Posterior vena cava (tissue), 2 donors: ENCODE results near the gene CMPK2. TPM values are rescaled to one million over a fixed set of nuclear protein-coding genes. Genes with fewer than 3 reads are reported as not detected.

Experiments
- DNase-seq: peaks from one replicate; pipeline ENCODE4 v3.0.0-alpha.2; 2020; ENCODE audit warnings: low spot score
- intact Hi-C, 2 donors: fragments of 100-400 bp; cut with DNase I; formaldehyde crosslinking; loops; one replicate each; pipeline versions ENCODE4 v1.14.1 to v1.14.2; 2022 to 2023
- total RNA-seq, 2 donors: library from RNA; stranded (reverse); fragmentation: NEBNext Ultra II Directional; extraction: Animal tissue kit (Norgen Biotek cat#: 25700); gene quantifications; one replicate each; pipeline ENCODE4 v1.2.1, GENCODE V29; 2021
- donor health status: DM: yes; HTN: yes; CAD: no.
- donor health status: DM: yes; HTN: yes; CAD: no.

CMPK2 gene
- total RNA-seq, 2 donors from 2014 or later = 3.0 to 4.9 TPM

GRCh38 chr2:6820903-6821584 is 44.7 kb downstream of the CMPK2 start:
- intact Hi-C loops = no loop called here
- no peak for DNase-seq

- no peak for DNase-seq
Measured at GRCh38 chr2:6820236-6820635, 45.5 kb downstream of the CMPK2 start.

GRCh38 chr2:6819668-6820067 is 46.0 kb downstream of the CMPK2 start:
- no peak for DNase-seq

More at GRCh38 chr2:6820236-6820635, 45.5 kb downstream of the CMPK2 start:
- intact Hi-C loops = no loop called here

GRCh38 chr2:6818012-6818411 is 47.7 kb downstream of the CMPK2 start:
- DNase-seq = no peak
- intact Hi-C loops = no loop called here

More at GRCh38 chr2:6819668-6820067, 46.0 kb downstream of the CMPK2 start:
- intact Hi-C loops = no loop called here

GRCh38 chr2:6814869-6815268 is 50.8 kb downstream of the CMPK2 start:
- intact Hi-C loops = no loop called here
- DNase-seq = no peak

GRCh38 chr2:6814312-6814711 is 51.4 kb downstream of the CMPK2 start:
- DNase-seq = no peak
- intact Hi-C loops = no loop called here

- no peak for DNase-seq
- intact Hi-C loops = no loop called here
Measured at GRCh38 chr2:6813573-6813972, 52.1 kb downstream of the CMPK2 start.

- DNase-seq = no peak
- intact Hi-C loops = no loop called here
Measured at GRCh38 chr2:6812857-6813530, 52.7 kb downstream of the CMPK2 start.

- intact Hi-C loops = no loop called here
- DNase-seq = no peak
Measured at GRCh38 chr2:6810961-6811360, 54.7 kb downstream of the CMPK2 start.

GRCh38 chr2:6808426-6808825 is 57.3 kb downstream of the CMPK2 start:
- DNase-seq = no peak
- intact Hi-C loops = no loop called here

- no peak for DNase-seq
- intact Hi-C loops = no loop called here
Measured at GRCh38 chr2:6806604-6807003, 59.1 kb downstream of the CMPK2 start.

- DNase-seq = no peak
- intact Hi-C loops = no loop called here
Measured at GRCh38 chr2:6800553-6800952, 65.2 kb downstream of the CMPK2 start.

Other genes starting within 250 kb of the CMPK2 start
- 1 to 10 TPM; 3.8 to 6.9 TPM for gene RSAD2, start 11.9 kb upstream of the CMPK2 start, total RNA-seq
- gene RNF144A, start 51.5 kb upstream of the CMPK2 start, total RNA-seq = 10 to 100 TPM in 1 of 2 donors, 1 to 10 TPM in 1; 9.4 to 11.8 TPM